ENCODE measurements around the gene SYN1.

DNA sequence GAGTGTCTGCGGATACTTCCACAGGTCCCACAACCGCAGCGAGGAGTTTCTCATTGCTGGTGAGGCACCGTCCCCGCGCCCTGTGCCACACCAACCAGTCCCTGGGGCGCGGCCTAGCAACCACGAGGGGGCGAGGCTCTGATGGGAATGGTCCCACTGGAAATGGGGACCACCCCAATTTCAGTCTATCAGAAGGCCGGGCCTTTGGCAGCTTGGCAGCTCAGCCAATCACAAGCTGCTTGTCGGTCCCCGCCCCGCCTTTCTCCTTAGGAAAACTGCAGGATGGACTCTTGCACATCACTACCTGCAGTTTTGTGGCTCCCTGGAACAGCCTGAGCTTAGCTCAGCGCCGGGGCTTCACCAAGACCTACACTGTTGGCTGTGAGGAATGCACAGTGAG is 34.4 kb downstream of the SYN1 start:
- TF ChIP-seq EGR1 (IDR thresholded peaks at IDR 0.05; ENCODE audit: low read depth in 2 of 2) (no peak), YY1 (IDR thresholded peaks at IDR 0.05) (no peak), GABPA (IDR thresholded peaks at IDR 0.05 in 1 of 2, conservative IDR thresholded peaks at IDR 0.05 in 1 of 2) (no peak), TAF1 (conservative IDR thresholded peaks at IDR 0.05) (no peak), JUND (IDR thresholded peaks at IDR 0.05) (no peak)
- TF ChIP-seq, protein P1, sequence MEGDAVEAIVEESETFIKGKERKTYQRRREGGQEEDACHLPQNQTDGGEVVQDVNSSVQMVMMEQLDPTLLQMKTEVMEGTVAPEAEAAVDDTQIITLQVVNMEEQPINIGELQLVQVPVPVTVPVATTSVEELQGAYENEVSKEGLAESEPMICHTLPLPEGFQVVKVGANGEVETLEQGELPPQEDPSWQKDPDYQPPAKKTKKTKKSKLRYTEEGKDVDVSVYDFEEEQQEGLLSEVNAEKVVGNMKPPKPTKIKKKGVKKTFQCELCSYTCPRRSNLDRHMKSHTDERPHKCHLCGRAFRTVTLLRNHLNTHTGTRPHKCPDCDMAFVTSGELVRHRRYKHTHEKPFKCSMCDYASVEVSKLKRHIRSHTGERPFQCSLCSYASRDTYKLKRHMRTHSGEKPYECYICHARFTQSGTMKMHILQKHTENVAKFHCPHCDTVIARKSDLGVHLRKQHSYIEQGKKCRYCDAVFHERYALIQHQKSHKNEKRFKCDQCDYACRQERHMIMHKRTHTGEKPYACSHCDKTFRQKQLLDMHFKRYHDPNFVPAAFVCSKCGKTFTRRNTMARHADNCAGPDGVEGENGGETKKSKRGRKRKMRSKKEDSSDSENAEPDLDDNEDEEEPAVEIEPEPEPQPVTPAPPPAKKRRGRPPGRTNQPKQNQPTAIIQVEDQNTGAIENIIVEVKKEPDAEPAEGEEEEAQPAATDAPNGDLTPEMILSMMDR (IDR thresholded peaks at IDR 0.05; ENCODE audit: low read depth, low read length, missing input control): no peak
- TF ChIP-seq, protein P2, sequence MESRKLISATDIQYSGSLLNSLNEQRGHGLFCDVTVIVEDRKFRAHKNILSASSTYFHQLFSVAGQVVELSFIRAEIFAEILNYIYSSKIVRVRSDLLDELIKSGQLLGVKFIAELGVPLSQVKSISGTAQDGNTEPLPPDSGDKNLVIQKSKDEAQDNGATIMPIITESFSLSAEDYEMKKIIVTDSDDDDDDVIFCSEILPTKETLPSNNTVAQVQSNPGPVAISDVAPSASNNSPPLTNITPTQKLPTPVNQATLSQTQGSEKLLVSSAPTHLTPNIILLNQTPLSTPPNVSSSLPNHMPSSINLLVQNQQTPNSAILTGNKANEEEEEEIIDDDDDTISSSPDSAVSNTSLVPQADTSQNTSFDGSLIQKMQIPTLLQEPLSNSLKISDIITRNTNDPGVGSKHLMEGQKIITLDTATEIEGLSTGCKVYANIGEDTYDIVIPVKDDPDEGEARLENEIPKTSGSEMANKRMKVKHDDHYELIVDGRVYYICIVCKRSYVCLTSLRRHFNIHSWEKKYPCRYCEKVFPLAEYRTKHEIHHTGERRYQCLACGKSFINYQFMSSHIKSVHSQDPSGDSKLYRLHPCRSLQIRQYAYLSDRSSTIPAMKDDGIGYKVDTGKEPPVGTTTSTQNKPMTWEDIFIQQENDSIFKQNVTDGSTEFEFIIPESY (IDR thresholded peaks at IDR 0.05): no peak
- TF ChIP-seq, protein P3, sequence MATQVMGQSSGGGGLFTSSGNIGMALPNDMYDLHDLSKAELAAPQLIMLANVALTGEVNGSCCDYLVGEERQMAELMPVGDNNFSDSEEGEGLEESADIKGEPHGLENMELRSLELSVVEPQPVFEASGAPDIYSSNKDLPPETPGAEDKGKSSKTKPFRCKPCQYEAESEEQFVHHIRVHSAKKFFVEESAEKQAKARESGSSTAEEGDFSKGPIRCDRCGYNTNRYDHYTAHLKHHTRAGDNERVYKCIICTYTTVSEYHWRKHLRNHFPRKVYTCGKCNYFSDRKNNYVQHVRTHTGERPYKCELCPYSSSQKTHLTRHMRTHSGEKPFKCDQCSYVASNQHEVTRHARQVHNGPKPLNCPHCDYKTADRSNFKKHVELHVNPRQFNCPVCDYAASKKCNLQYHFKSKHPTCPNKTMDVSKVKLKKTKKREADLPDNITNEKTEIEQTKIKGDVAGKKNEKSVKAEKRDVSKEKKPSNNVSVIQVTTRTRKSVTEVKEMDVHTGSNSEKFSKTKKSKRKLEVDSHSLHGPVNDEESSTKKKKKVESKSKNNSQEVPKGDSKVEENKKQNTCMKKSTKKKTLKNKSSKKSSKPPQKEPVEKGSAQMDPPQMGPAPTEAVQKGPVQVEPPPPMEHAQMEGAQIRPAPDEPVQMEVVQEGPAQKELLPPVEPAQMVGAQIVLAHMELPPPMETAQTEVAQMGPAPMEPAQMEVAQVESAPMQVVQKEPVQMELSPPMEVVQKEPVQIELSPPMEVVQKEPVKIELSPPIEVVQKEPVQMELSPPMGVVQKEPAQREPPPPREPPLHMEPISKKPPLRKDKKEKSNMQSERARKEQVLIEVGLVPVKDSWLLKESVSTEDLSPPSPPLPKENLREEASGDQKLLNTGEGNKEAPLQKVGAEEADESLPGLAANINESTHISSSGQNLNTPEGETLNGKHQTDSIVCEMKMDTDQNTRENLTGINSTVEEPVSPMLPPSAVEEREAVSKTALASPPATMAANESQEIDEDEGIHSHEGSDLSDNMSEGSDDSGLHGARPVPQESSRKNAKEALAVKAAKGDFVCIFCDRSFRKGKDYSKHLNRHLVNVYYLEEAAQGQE (IDR thresholded peaks at IDR 0.05): no peak
